ENCODE results near the gene CRISP1.

The CRISP1 gene

DNA sequence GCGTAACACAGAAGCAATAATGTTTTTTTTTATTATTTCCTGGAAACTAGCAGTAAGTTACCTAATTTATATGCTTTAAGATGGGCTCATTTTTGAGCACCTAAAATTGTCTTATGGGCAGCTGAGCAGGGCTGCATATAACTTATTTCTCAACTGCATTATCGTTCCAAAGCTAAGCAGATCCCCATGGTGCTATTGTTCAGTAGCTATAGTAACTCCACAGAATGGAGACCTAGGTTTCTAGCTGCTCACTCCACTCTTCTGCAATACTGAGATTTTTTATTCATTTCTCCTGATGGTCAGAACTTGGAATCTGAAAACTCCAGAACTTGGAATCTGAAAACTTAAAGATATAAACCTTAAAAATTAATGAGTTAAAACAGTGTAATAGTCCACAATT lies 18.7 kb downstream of the CRISP1 start:
- DNase-seq (ENCODE audit: low spot score): no peak
- TF ChIP-seq CTCF (IDR thresholded peaks at IDR 0.05; ENCODE audit: extremely low read depth, insufficient read depth, missing control alignments): no peak
- in situ Hi-C loops (cut with MboI; ENCODE audit: low pct_unique_long_range_greater_than_20kb, low sequenced_read_pairs, unreplicated experiment): no loop called here

GRCh38 chr6:49847014-49847413 lies 19.3 kb downstream of the CRISP1 start:
- DNase-seq (ENCODE audit: low spot score): no peak
- TF ChIP-seq CTCF (IDR thresholded peaks at IDR 0.05; ENCODE audit: extremely low read depth, insufficient read depth, missing control alignments): no peak
- in situ Hi-C loops (cut with MboI; ENCODE audit: low pct_unique_long_range_greater_than_20kb, low sequenced_read_pairs, unreplicated experiment): no loop called here

GRCh38 chr6:49841424-49841823 lies 24.9 kb downstream of the CRISP1 start:
- DNase-seq (ENCODE audit: low spot score): no peak
- TF ChIP-seq CTCF (IDR thresholded peaks at IDR 0.05; ENCODE audit: extremely low read depth, insufficient read depth, missing control alignments): no peak
- in situ Hi-C loops (cut with MboI; ENCODE audit: low pct_unique_long_range_greater_than_20kb, low sequenced_read_pairs, unreplicated experiment): no loop called here

DNA sequence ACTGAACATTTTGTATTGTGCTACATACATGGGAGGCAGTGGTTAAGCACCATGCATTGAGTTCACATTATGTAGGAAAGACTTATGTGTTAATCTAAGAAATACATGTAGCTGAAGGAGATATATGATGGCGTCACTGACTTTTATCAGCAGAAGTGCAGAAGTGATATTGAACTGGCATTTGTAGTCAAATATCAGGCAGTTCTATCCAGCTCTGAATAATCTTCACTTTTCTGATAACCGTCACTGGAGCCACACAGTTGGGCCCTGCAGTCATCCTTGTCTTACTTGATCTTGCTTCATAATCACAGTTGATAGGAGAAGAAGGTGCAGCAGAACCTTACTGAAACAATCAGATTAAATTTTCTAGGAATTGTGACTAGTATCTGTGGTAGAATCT lies 26.4 kb downstream of the CRISP1 start:
- no peak for TF ChIP-seq CTCF (IDR thresholded peaks at IDR 0.05; ENCODE audit: extremely low read depth, insufficient read depth, missing control alignments)
- in situ Hi-C loops (cut with MboI; ENCODE audit: low pct_unique_long_range_greater_than_20kb, low sequenced_read_pairs, unreplicated experiment): no loop called here

DNA sequence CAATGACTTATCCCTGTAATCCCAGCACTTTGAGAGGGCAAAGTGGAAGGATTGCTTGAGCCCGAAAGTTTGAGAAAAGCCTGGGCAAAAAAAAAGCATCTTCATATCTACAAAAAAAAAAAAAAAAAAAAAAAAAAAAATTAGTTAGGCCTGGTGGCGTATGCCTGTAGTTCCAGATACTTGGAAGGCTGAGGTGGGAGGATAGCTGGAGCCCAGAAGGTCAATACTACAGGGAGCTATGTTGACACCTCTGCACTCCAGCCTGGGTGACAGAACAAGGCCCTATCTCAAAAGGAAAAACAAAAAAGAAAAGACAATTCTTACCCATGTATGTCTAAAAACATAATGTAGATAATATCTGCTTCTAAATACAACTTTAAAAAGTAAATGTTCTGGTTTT lies 27.2 kb downstream of the CRISP1 start:
- no peak for TF ChIP-seq CTCF (IDR thresholded peaks at IDR 0.05; ENCODE audit: extremely low read depth, insufficient read depth, missing control alignments)
- DNase-seq (ENCODE audit: low spot score): no peak
- in situ Hi-C loops (cut with MboI; ENCODE audit: low pct_unique_long_range_greater_than_20kb, low sequenced_read_pairs, unreplicated experiment): no loop called here

More for the DNA sequence above, 26.4 kb downstream of the CRISP1 start:
- no peak for DNase-seq (ENCODE audit: low spot score)

GRCh38 chr6:49835140-49835539 lies 31.2 kb downstream of the CRISP1 start:
- no peak for TF ChIP-seq CTCF (IDR thresholded peaks at IDR 0.05; ENCODE audit: extremely low read depth, insufficient read depth, missing control alignments)
- in situ Hi-C loops (cut with MboI; ENCODE audit: low pct_unique_long_range_greater_than_20kb, low sequenced_read_pairs, unreplicated experiment): no loop called here
- DNase-seq (ENCODE audit: low spot score): no peak

GRCh38 chr6:49833386-49833785 lies 32.9 kb downstream of the CRISP1 start:
- TF ChIP-seq CTCF (IDR thresholded peaks at IDR 0.05; ENCODE audit: extremely low read depth, insufficient read depth, missing control alignments): no peak
- in situ Hi-C loops (cut with MboI; ENCODE audit: low pct_unique_long_range_greater_than_20kb, low sequenced_read_pairs, unreplicated experiment): no loop called here
- DNase-seq (ENCODE audit: low spot score): no peak

Measured in GM13977 (cell line).